Astrocyte (in vitro differentiated cells and primary cell): ENCODE measurements around the gene PGA3. TPM values are rescaled to one million over a fixed set of nuclear protein-coding genes. Genes with fewer than 3 reads are reported as not detected.
A peak's percentile ranks its signal among the peaks of the same experiment; 100 is the strongest.
"Not testable (repeated sequence)": the region's sequence is repeated elsewhere in the genome, so short reads cannot be mapped to it uniquely, and the experiment has no call there.

ENCODE experiments used
- DNase-seq: peaks from one replicate; pipeline ENCODE4 v3.0.0-alpha.2; 2010; ENCODE audit warnings: low read depth
- FAIRE-seq: peaks from 2 replicates; lab custom pipeline; 2011; peaks lifted over from hg19 to GRCh38; lab: Jason Lieb, UNC
- H2AFZ ChIP-seq: 2 replicates; pipeline ENCODE4 v1.6.0; 2012; ENCODE audit warnings: low read depth, low read length, inconsistent platforms
- H3K27ac ChIP-seq: 2 replicates; pipeline ENCODE4 v1.5.1; 2011; ENCODE audit warnings: low read depth, low read length, inconsistent platforms
- H3K27me3 ChIP-seq: 2 replicates; pipeline ENCODE4 v1.6.0; 2011; ENCODE audit warnings: low read length, inconsistent platforms; ENCODE audit not compliant: insufficient read depth
- H3K36me3 ChIP-seq: 2 replicates; pipeline ENCODE4 v1.5.1; 2011; ENCODE audit warnings: low read length, inconsistent platforms; ENCODE audit not compliant: insufficient read depth
- H3K4me1 ChIP-seq: 2 replicates; pipeline ENCODE4 v1.5.1; 2011; ENCODE audit warnings: low read length, inconsistent platforms; ENCODE audit not compliant: insufficient read depth
- H3K4me2 ChIP-seq: 2 replicates; pipeline ENCODE4 v1.6.0; 2012; ENCODE audit warnings: low read length, inconsistent platforms
- H3K4me3 ChIP-seq: 2 replicates; pipeline ENCODE4 v1.5.1; 2011; ENCODE audit warnings: low read depth, mild to moderate bottlenecking, low read length, inconsistent platforms; ENCODE audit not compliant: insufficient read depth
- H3K79me2 ChIP-seq: 2 replicates; pipeline ENCODE4 v1.6.0; 2012; ENCODE audit warnings: mild to moderate bottlenecking, low read length, inconsistent platforms; ENCODE audit not compliant: insufficient read depth
- H3K9ac ChIP-seq: 2 replicates; pipeline ENCODE4 v1.6.0; 2012; ENCODE audit warnings: mild to moderate bottlenecking, low read length, inconsistent platforms
- H3K9me3 ChIP-seq: 2 replicates; pipeline ENCODE4 v1.5.1; 2012; ENCODE audit warnings: low read depth, mild to moderate bottlenecking, low read length, inconsistent platforms; ENCODE audit not compliant: insufficient read depth
- H4K20me1 ChIP-seq: 2 replicates; pipeline ENCODE4 v1.6.0; 2012; ENCODE audit warnings: low read length, inconsistent platforms; ENCODE audit not compliant: insufficient read depth
- H3K27ac Mint-ChIP-seq: one replicate; pipeline ENCODE4 v1.8.0; 2021; ENCODE audit warnings: mild to moderate bottlenecking, mixed read lengths; ENCODE audit not compliant: unreplicated experiment
- H3K27me3 Mint-ChIP-seq: one replicate; pipeline ENCODE4 v1.8.0; 2021; ENCODE audit warnings: low read depth, mixed read lengths; ENCODE audit not compliant: unreplicated experiment
- H3K36me3 Mint-ChIP-seq: one replicate; pipeline ENCODE4 v1.8.0; 2021; ENCODE audit warnings: low read depth, mixed read lengths; ENCODE audit not compliant: unreplicated experiment
- H3K4me1 Mint-ChIP-seq: one replicate; pipeline ENCODE4 v1.8.0; 2021; ENCODE audit warnings: low read depth, mixed read lengths; ENCODE audit not compliant: unreplicated experiment
- H3K4me3 Mint-ChIP-seq: one replicate; pipeline ENCODE4 v1.8.0; 2021; ENCODE audit warnings: mild to moderate bottlenecking, moderate library complexity, mixed read lengths; ENCODE audit not compliant: unreplicated experiment
- H3K9me3 Mint-ChIP-seq: one replicate; pipeline ENCODE4 v1.8.0; 2021; ENCODE audit warnings: mild to moderate bottlenecking, mixed read lengths; ENCODE audit not compliant: unreplicated experiment
- total RNA-seq: library from RNA; stranded (reverse); gene quantifications from 2 replicates; pipeline ENCODE4 v1.2.1, GENCODE V29; 2021

PGA3 gene
- total RNA-seq, 1 donor from 2014 or later: 0.43 TPM

GRCh38 chr11:61245284-61245964, 42.1 kb downstream of the PGA3 start:
- not testable (repeated sequence) for H3K27ac ChIP-seq, H3K4me3 Mint-ChIP-seq

DNA sequence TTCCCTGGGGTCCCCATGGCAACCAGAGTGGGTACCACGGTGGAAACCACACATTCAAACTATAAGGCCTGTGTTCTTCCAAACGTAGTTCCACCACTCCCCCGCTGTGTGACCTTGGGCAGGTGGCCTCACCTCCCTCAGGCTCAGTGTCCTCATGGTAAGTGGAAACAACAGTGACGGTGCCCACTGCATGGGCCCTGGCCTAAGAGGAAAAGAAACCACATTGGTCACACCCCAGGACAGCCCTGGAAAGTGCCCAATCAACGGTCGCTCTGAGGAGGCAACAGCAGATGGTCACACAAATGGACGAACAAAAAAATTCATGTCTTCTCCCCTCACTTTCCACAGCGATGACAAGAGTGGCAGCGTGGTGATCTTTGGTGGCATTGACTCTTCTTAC, 44.8 kb downstream of the PGA3 start:
- not testable (repeated sequence) for H3K4me1 Mint-ChIP-seq, H3K36me3 ChIP-seq, FAIRE-seq, H3K27me3 ChIP-seq, H3K36me3 Mint-ChIP-seq, H3K9ac ChIP-seq, DNase-seq, H3K4me3 Mint-ChIP-seq, H3K4me2 ChIP-seq, H3K4me1 ChIP-seq, H3K9me3 ChIP-seq, H3K27ac Mint-ChIP-seq, H3K79me2 ChIP-seq, H4K20me1 ChIP-seq, H3K9me3 Mint-ChIP-seq, H3K4me3 ChIP-seq, H3K27ac ChIP-seq, H2AFZ ChIP-seq
- peaks cover 23% of the 10 kb centered on the region for H3K27me3 Mint-ChIP-seq

More at GRCh38 chr11:61245284-61245964, 42.1 kb downstream of the PGA3 start:
- H3K4me1 ChIP-seq, H4K20me1 ChIP-seq, H3K9me3 Mint-ChIP-seq, FAIRE-seq, H2AFZ ChIP-seq, H3K36me3 Mint-ChIP-seq, H3K9me3 ChIP-seq, H3K27me3 ChIP-seq, H3K4me3 ChIP-seq, H3K9ac ChIP-seq, DNase-seq, H3K27ac Mint-ChIP-seq, H3K36me3 ChIP-seq, H3K79me2 ChIP-seq, H3K4me2 ChIP-seq, H3K4me1 Mint-ChIP-seq: not testable (repeated sequence)
- H3K27me3 Mint-ChIP-seq: peaks cover 14% of the 10 kb centered on the region

DNA sequence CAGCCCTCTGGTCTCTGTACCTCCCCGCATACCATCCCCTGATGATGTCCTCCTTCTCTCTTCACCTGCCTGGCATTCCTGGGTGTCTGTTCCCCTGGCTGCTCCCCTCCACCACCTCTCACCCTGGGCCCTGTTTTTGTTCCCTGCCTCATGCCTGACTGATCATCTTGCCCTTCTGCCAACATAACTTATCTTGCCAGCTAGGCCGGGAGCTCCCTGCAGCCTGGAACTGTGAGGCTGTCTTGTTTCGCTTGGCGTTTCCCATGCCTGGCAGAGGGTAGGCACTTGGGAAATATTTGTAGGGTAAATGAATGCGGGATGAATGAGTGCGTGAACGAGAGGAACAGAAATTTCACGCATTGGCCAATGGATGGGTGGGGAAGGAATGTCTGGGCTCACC, 45.9 kb downstream of the PGA3 start:
- not testable (repeated sequence) for FAIRE-seq, H3K36me3 ChIP-seq

DNA sequence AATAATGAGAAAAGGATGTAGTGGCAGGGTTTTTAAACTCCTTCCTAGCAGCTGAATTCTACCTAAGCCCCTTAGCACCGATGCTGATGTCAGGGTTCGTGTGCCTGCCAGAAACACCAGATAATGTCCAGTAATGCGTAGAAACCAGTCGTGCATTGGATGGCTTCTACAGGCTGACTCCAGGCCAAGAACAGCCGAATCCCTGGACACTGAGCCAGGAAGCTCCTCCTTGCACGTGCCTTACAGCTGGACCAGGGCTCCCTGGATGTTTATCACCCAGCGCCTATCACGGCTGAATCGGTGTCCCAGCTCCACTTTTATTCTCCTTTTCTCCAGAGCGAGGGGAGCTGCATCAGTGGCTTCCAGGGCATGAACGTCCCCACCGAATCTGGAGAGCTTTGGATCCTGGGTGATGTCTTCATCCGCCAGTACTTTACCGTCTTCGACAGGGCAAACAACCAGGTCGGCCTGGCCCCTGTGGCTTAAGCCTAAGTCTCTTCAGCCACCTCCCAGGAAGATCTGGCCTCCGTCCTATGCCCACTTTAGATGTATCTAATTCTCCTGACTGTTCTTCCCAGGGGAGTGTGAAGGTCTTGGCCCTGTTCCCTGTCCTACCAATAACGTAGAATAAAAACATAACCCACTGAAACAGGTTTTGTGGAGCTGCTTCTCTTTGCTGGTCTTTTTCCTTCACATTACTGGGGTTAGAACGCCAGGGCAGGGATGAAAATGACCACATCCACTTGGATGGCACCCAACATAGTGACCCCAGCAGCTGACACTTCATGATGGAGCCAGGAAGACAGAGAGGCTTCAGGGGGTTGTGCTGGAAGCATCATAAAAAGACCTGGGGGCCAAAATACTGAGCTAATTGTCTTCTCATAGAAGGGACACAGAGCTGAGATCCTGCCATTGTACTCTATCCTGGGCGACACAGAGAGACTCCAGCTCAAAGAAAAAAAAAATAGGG, 47.8 kb downstream of the PGA3 start:
- H3K27ac ChIP-seq, H3K27me3 ChIP-seq, H3K4me3 ChIP-seq, DNase-seq, H3K36me3 Mint-ChIP-seq, H3K4me2 ChIP-seq, H2AFZ ChIP-seq, H3K4me1 Mint-ChIP-seq, H3K9ac ChIP-seq, H3K4me3 Mint-ChIP-seq, H3K27ac Mint-ChIP-seq, H4K20me1 ChIP-seq, H3K36me3 ChIP-seq, H3K9me3 ChIP-seq, H3K9me3 Mint-ChIP-seq, H3K4me1 ChIP-seq, H3K79me2 ChIP-seq, FAIRE-seq: not testable (repeated sequence)
- peaks cover 26% of the 10 kb centered on the region for H3K27me3 Mint-ChIP-seq

More for the DNA sequence above, 45.9 kb downstream of the PGA3 start:
- H3K27ac Mint-ChIP-seq: peak overlapping the region; percentile 10
- not testable (repeated sequence) for H3K9ac ChIP-seq, H3K4me2 ChIP-seq, H3K4me3 ChIP-seq, H3K9me3 Mint-ChIP-seq, H3K79me2 ChIP-seq, H2AFZ ChIP-seq, H3K9me3 ChIP-seq, DNase-seq, H3K4me1 ChIP-seq, H3K36me3 Mint-ChIP-seq, H3K4me3 Mint-ChIP-seq, H4K20me1 ChIP-seq, H3K27ac ChIP-seq, H3K4me1 Mint-ChIP-seq, H3K27me3 ChIP-seq
- H3K27me3 Mint-ChIP-seq: peaks cover 24% of the 10 kb centered on the region

DNA sequence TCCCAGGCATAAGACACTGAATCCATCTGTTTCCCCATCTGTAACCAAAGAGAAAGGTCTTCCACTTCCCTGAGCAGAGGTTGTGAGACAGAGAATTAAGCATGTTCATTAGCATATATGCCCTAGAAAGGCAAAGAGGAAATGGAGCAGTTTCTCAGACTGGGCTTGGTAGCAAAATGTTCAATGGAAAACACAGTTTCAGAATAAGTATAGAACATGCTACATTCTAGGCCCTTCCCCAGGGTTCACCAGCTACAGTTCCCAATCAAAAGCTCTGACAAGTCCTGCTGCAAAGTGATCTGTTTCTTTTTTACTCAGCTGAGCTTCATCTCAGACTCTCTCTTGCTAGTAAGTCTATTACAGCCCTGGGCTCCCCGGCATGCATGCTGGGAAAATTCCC, 49.0 kb downstream of the PGA3 start:
- peaks cover 26% of the 10 kb centered on the region for H3K27me3 Mint-ChIP-seq
- H3K4me2 ChIP-seq, H3K36me3 Mint-ChIP-seq, H3K79me2 ChIP-seq, H3K4me1 ChIP-seq, H3K27me3 ChIP-seq, H3K9me3 ChIP-seq, DNase-seq, H3K4me3 ChIP-seq, H3K4me1 Mint-ChIP-seq, H4K20me1 ChIP-seq, H3K4me3 Mint-ChIP-seq, H3K27ac Mint-ChIP-seq, H3K36me3 ChIP-seq, H3K9ac ChIP-seq, H3K27ac ChIP-seq, H2AFZ ChIP-seq, H3K9me3 Mint-ChIP-seq, FAIRE-seq: not testable (repeated sequence)
